Endothelial cell of umbilical vein (primary cell): ENCODE data around the gene GNL2. TPM values are rescaled to one million over a fixed set of nuclear protein-coding genes. Genes with fewer than 3 reads are reported as not detected.

Source experiments
- BruUV-seq: library from RNA; stranded (reverse); fragments of 400-500 nt; replicated peaks from 2 replicates; lab custom pipeline; 2021; lab: Mats Ljungman, UMichigan
- CTCF ChIA-PET: fragments of 300-600, 350-600 bp; sonication (Branson Sonifier 250); formaldehyde crosslinking; loops from one replicate; lab custom pipeline; 2021; ENCODE audit warnings: antibody characterized with exemption, inconsistent platforms; lab: Charles Lee
- POLR2A ChIA-PET: fragments of 300-600, 350-600 bp; sonication (Branson Sonifier 250); formaldehyde crosslinking; loops from one replicate; lab custom pipeline; 2021; ENCODE audit warnings: antibody characterized with exemption, inconsistent platforms; lab: Charles Lee
- DNase-seq: peaks from one replicate; pipeline ENCODE4 v3.0.0-alpha.2; 2011; ENCODE audit warnings: low read depth, low spot score
- FAIRE-seq: peaks from 2 replicates; lab custom pipeline; 2011; peaks lifted over from hg19 to GRCh38; lab: Jason Lieb, UNC
- H2AFZ ChIP-seq: 2 replicates; pipeline ENCODE4 v1.6.0; 2012; ENCODE audit warnings: low read depth, low read length, control low read depth, inconsistent platforms
- H3K27ac ChIP-seq: 2 replicates; pipeline ENCODE4 v1.5.1; 2011; ENCODE audit warnings: low read depth, mild to moderate bottlenecking, control low read depth, low read length, moderate library complexity; ENCODE audit not compliant: insufficient read depth
- H3K27me3 ChIP-seq, 2 experiments: 2 replicates each; pipeline versions ENCODE4 v1.6.0 to v1.6.1; 2011; ENCODE audit warnings: low read length in 2 of 2, mixed read lengths in 1 of 2; ENCODE audit not compliant: control insufficient read depth in 2 of 2, insufficient read depth in 2 of 2
- H3K36me3 ChIP-seq, 2 experiments: 2 replicates in 1 of 2; 3 replicates in 1 of 2; pipeline ENCODE4 v1.5.1; 2011; ENCODE audit warnings: low read length in 2 of 2, mild to moderate bottlenecking in 1 of 2, moderate library complexity in 1 of 2; ENCODE audit not compliant: control insufficient read depth in 2 of 2, insufficient read depth in 2 of 2; ENCODE audit errors: extremely low read depth in 1 of 2
- H3K4me1 ChIP-seq: 3 replicates; pipeline ENCODE4 v1.5.1; 2011; ENCODE audit warnings: mild to moderate bottlenecking, low read length; ENCODE audit not compliant: control insufficient read depth, insufficient read depth; ENCODE audit errors: extremely low read depth
- H3K4me2 ChIP-seq: 2 replicates; pipeline ENCODE4 v1.6.1; 2011; ENCODE audit warnings: low read length, control low read depth, mixed read lengths; ENCODE audit not compliant: insufficient read depth
- H3K4me3 ChIP-seq, 3 experiments: fragments of 200-600 bp in 1 of 3; sonication (generic), shearing (Covaris generic) in 1 of 3; replicated peaks in 1 of 3; 2 replicates each; pipeline ENCODE4 v1.5.1; 2011 to 2016; ENCODE audit warnings: control low read depth in 3 of 3, low read length in 3 of 3, mild to moderate bottlenecking in 2 of 3, inconsistent platforms in 1 of 3, low read depth in 1 of 3, moderate library complexity in 1 of 3; ENCODE audit not compliant: insufficient read depth in 1 of 3
- H3K79me2 ChIP-seq: 2 replicates; pipeline ENCODE4 v1.6.0; 2012; ENCODE audit warnings: low read length, inconsistent platforms; ENCODE audit not compliant: control insufficient read depth, insufficient read depth
- H3K9ac ChIP-seq: replicated peaks from 2 replicates; pipeline ENCODE3; 2011; ENCODE audit warnings: low read length, control low read depth; ENCODE audit not compliant: insufficient read depth; ENCODE audit errors: extremely low read depth
- H3K9me1 ChIP-seq: replicated peaks from 3 replicates; pipeline ENCODE4 v1.6.0; 2011; ENCODE audit warnings: mild to moderate bottlenecking, low read length; ENCODE audit not compliant: control insufficient read depth, insufficient read depth; ENCODE audit errors: extremely low read depth
- H3K9me3 ChIP-seq: replicated peaks from 2 replicates; pipeline ENCODE4 v1.5.1; 2012; ENCODE audit warnings: low read length, inconsistent platforms; ENCODE audit not compliant: control insufficient read depth, insufficient read depth
- H4K20me1 ChIP-seq: replicated peaks from 2 replicates; pipeline ENCODE3; 2011; ENCODE audit warnings: mild to moderate bottlenecking, low read length; ENCODE audit not compliant: control insufficient read depth, insufficient read depth; ENCODE audit errors: extremely low read depth
- CTCF ChIP-seq, 2 donors: IDR thresholded peaks; 1 replicate in 1 of 2; 2 replicates in 1 of 2; pipeline ENCODE4 v1.5.1; 2011; ENCODE audit warnings: low read length in 2 of 2, mild to moderate bottlenecking in 2 of 2, moderate library complexity in 2 of 2, control low read depth in 1 of 2, inconsistent platforms in 1 of 2, low read depth in 1 of 2; ENCODE audit not compliant: insufficient read depth in 1 of 2; ENCODE audit errors: extremely low read depth in 1 of 2
- EZH2 ChIP-seq: IDR thresholded peaks from 2 replicates; pipeline ENCODE4 v1.6.1; 2012; ENCODE audit warnings: borderline replicate concordance, low read depth, mild to moderate bottlenecking, moderate library complexity, low read length, inconsistent platforms; ENCODE audit not compliant: severe bottlenecking
- MAX ChIP-seq: IDR thresholded peaks from 2 replicates; pipeline ENCODE4 v1.6.1; 2011; ENCODE audit not compliant: insufficient read depth, insufficient read length
- dilution Hi-C: fragments of 300-500 bp; cut with MboI; formaldehyde crosslinking; loops from one replicate; pipeline ENCODE4 v1.15.0; 2019; ENCODE audit warnings: low sequenced_read_pairs; ENCODE audit not compliant: extremely low pct_ligation_motif_present
- intact Hi-C: fragments of 100-400 bp; cut with micrococcal nuclease; formaldehyde crosslinking; loops from one replicate; pipeline ENCODE4 v1.10.0; 2022
- polyA plus RNA-seq, 4 experiments: library from polyadenylated mRNA; depleted of rRNA in 3 of 4; stranded (reverse) in 3 of 4; unstranded in 1 of 4; fragments of >200 nt; gene quantifications; 2 replicates each; pipeline versions ENCODE4 v1.2.1 to v1.2.3, GENCODE V29; 2011 to 2012; ENCODE audit warnings: missing spikeins in 1 of 4
- total RNA-seq: library from RNA; stranded (reverse); gene quantifications from 2 replicates; pipeline ENCODE4 v1.2.3, GENCODE V29; 2021

The GNL2 gene
- total and polyA plus RNA-seq, 2 donors (not counting 3 experiments of a cell fraction or from before 2014, with no cell fraction given), result 18.0 to 55.5 TPM

GRCh38 chr1:37634244-37634991, 38.7 kb upstream of the GNL2 start, which contains the start of gene RSPO1:
Gene RSPO1, minus strand, starts transcription at chr1:37634892. Its CDS starts 5,231 bp downstream, at chr1:37629661.
- POLR2A ChIA-PET, result no interaction called here
- H3K4me1 ChIP-seq, result no peaks in the 10 kb centered on the region
- H3K27me3 ChIP-seq, result peaks cover 65 to 68% of the 10 kb centered on the region in 2 experiments
- H3K79me2 ChIP-seq, result no peaks in the 10 kb centered on the region
- H3K9me3 ChIP-seq, result no peaks in the 10 kb centered on the region
- no peak within 1 kb of the TSS for H3K4me2 ChIP-seq
- intact Hi-C loops, result no loop called here
- no peak within 1 kb of the TSS for H3K9ac ChIP-seq
- H4K20me1 ChIP-seq, result no peaks in the 10 kb centered on the region
- CTCF ChIA-PET, result no interaction called here
- no peak for TF ChIP-seq MAX
- peak; percentile 92 for TF ChIP-seq EZH2
- BruUV-seq, result no TSS peak
- no peak within 1 kb of the TSS for H3K4me3 ChIP-seq
- FAIRE-seq, result no peak
- H2AFZ ChIP-seq, result no peak within 1 kb of the TSS
- no peaks in the 10 kb centered on the region for H3K9me1 ChIP-seq
- H3K27ac ChIP-seq, result no peak within 1 kb of the TSS
- no peak for DNase-seq
- dilution Hi-C loops, result no loop called here
- no peaks in the 10 kb centered on the region for H3K36me3 ChIP-seq

- H3K9me3 ChIP-seq, result no peaks in the 10 kb centered on the region
These were observed 38.2 kb upstream of the GNL2 start for GRCh38 chr1:37633938-37634243.

More at GRCh38 chr1:37633938-37634243, 38.2 kb upstream of the GNL2 start:
- Histone ChIP-seq H3K27me3 (peaks cover 68 to 70% of the 10 kb centered on the region in 2 experiments), H3K79me2 (no peaks in the 10 kb centered on the region), H3K4me1 (no peaks in the 10 kb centered on the region), H3K9ac (no peak overlapping the region), H3K27ac (no peak overlapping the region), H3K4me2 (no peak overlapping the region), H3K36me3 (no peaks in the 10 kb centered on the region), H3K9me1 (no peaks in the 10 kb centered on the region), H2AFZ (no peak overlapping the region), H4K20me1 (no peaks in the 10 kb centered on the region), H3K4me3 (no peak overlapping the region)
- intact Hi-C loops, result no loop called here
- TF ChIP-seq EZH2 (peak; percentile 90), CTCF (IDR thresholded peaks at IDR 0.05; ENCODE audit: extremely low read depth in 1 of 2, insufficient read depth in 1 of 2, low read depth in 1 of 2, low read length in 2 of 2) (no peak)
- CTCF ChIA-PET, result no interaction called here
- POLR2A ChIA-PET, result no interaction called here
- FAIRE-seq (no peak), DNase-seq (no peak)
- dilution Hi-C loops, result no loop called here
- BruUV-seq, result no TSS peak
